Adrenal gland (tissue), 5 donors: ENCODE data around the gene PPP2R1B.

ENCODE experiments used
- POLR2A ChIP-seq, 2 donors: fragments of 450-650 bp; IDR thresholded peaks; one replicate each; pipeline ENCODE4 v1.6.1; 2017; ENCODE audit warnings: antibody characterized with exemption in 2 of 2, mild to moderate bottlenecking in 2 of 2, moderate library complexity in 1 of 2
- TF ChIP-seq, protein P1 (sequence below), 6 experiments: fragments of 450-650 bp in 4 of 6; fragments of 200-600 bp in 2 of 6; sonication (generic) in 1 of 6; IDR thresholded peaks; 1 replicate in 5 of 6; 2 replicates in 1 of 6; pipeline versions ENCODE4 v1.5.1 to v1.8.0; 2016 to 2021; ENCODE audit warnings: antibody characterized with exemption in 6 of 6, mild to moderate bottlenecking in 2 of 6, moderate library complexity in 1 of 6
- donor health status: DM: no; HTN: no; CAD: no.

DNA sequence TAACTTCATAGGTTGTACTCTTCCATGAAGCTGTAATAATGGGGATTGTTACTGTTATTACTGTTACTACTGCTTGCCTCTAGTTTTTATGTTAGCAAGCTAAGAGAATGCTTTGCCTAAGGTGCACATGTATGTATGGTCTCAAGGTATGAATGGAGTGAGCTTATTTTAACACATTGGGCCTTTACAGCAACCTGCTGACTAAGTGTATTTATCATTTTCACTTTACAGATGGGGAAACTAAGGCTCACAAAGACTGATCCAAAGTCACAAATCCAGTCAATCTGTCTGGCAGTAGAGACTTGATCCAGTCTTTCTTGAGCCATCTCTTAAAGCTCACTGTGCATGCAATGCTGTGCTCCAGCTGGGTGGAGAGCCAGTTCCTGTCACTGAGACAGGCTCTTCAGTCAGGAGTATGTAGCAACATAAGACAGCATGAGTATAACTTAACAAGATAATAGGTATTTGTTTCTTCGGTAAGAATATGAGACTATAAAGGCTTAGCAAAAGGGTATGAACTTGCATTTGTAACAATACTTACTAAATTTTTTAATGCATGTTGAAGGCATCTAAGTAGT is 66.5 kb downstream of the PPP2R1B start:
- TF ChIP-seq, protein P1, sequence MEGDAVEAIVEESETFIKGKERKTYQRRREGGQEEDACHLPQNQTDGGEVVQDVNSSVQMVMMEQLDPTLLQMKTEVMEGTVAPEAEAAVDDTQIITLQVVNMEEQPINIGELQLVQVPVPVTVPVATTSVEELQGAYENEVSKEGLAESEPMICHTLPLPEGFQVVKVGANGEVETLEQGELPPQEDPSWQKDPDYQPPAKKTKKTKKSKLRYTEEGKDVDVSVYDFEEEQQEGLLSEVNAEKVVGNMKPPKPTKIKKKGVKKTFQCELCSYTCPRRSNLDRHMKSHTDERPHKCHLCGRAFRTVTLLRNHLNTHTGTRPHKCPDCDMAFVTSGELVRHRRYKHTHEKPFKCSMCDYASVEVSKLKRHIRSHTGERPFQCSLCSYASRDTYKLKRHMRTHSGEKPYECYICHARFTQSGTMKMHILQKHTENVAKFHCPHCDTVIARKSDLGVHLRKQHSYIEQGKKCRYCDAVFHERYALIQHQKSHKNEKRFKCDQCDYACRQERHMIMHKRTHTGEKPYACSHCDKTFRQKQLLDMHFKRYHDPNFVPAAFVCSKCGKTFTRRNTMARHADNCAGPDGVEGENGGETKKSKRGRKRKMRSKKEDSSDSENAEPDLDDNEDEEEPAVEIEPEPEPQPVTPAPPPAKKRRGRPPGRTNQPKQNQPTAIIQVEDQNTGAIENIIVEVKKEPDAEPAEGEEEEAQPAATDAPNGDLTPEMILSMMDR (IDR thresholded peaks at IDR 0.05) = no peak
- TF ChIP-seq POLR2A (IDR thresholded peaks at IDR 0.05) = no peak
